HG02885 (cell line): Measurements from ENCODE around the gene TRAPPC6A.

ENCODE experiments used
- ATAC-seq: cut with Tn5 transposase; IDR thresholded peaks from one replicate; pipeline ENCODE4 v1.9.1; 2021; ENCODE audit warnings: mild to moderate bottlenecking; ENCODE audit not compliant: unreplicated experiment, poor library complexity

TRAPPC6A gene

GRCh38 chr19:45177817-45178261 lies at the start of gene TRAPPC6A:
TSS of gene TRAPPC6A (minus strand) at chr19:45178237. CDS start at chr19:45178218, 19 bp downstream.
- peak; percentile 2 for ATAC-seq

GRCh38 chr19:45224645-45225044 lies 46.6 kb upstream of the TRAPPC6A start:
- no peak for ATAC-seq

DNA sequence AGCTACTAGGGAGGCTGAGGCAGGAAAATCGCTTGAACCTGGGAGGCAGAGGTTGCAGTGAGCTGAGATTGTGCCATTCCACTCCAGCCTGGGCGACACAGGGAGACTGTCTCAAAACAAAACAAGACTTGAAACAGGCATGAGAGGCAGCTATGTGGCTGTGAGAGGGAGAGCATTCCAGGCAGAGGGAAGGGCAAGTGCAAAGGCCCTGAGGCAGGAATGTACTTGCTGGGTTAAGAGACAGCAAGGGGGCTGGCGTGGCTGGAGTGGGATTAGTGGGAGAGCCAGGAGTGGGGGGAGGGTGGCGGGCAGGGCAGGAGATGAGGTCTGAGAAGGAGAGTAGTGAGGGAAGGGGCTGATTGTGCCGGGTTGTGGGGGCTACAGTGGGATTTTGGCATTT lies 45.8 kb upstream of the TRAPPC6A start:
- no peak for ATAC-seq

GRCh38 chr19:45222724-45223123 lies 44.7 kb upstream of the TRAPPC6A start:
- no peak for ATAC-seq

GRCh38 chr19:45218911-45219743 lies 41.1 kb upstream of the TRAPPC6A start:
- no peak for ATAC-seq

DNA sequence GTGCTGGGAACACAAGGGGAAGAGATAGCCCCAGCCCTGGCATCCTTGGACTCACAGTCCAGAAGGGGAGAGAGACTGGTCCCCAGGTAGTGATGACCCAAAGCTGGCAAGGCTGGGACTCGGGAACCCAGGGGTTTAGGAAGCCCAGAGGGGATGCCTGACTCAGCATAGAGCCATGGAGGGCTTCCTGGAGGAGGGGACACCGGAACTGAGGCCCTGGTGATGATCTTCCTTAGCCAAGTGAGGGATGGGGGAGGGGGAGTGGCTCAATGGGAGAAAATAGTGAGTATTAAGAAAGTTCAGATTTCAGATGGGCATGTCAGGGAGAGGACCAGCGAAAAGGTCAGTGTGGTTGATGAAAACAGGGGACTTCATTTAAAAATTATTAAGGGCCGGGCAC lies 40.4 kb upstream of the TRAPPC6A start:
- no peak for ATAC-seq

DNA sequence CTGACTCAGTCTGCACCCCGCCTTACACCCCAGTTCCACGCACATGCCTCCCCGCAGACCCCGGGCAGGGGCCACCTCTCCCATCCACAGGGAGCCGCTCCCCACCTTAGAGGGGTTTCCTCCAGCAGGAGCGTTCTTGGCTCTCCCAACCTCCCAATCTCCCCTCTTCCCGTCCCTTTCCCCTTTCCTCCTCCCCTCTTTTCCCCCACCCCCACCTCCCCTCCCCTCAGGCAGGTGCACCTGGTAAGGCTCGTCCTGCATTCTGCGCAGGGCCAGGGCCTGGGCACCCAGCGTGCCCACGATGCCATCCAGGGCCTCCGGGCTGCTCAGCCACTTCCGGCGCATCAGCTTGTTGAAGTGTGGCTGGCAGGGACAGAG lies 39.9 kb upstream of the TRAPPC6A start:
- ATAC-seq, result no peak

DNA sequence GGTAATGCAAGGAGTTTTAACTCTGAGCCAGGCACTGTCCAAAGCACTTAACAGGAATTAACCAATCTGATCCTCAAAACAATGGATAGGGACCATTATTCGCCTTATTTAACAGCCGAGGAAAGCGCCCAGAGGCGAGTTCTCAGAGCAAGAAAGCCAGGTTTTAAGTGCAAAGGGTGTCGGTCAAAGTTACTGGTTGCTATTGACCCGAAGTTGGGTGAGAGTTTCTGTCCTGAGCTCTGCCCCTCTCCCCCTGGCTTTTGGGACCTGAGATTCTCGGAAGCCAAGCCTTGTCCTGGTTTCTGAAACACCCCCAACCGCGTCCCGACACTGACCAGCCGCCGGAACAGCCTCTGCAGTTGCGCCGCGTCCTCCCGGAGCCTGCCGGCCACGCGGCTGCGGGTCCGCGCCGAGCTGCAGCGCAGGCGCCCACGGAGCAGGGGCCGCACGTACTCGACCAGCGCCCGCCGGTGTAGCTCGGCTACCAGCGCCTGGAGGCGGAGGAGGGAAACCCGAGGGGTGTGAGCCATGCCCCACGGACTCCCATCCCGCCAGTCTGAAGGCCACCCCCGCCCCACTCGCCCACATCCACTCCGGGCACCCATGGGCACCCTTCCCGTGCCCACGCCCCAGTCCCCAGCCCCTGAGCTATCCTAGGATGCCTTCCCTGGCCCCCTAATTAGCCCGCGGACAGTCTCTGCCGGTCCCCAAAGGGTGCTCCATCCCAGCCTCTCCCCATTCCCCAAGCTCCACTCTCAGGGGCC lies 39.3 kb upstream of the TRAPPC6A start:
- ATAC-seq, result no peak

- no peak for ATAC-seq
Measured at GRCh38 chr19:45216667-45217066, 38.6 kb upstream of the TRAPPC6A start.

DNA sequence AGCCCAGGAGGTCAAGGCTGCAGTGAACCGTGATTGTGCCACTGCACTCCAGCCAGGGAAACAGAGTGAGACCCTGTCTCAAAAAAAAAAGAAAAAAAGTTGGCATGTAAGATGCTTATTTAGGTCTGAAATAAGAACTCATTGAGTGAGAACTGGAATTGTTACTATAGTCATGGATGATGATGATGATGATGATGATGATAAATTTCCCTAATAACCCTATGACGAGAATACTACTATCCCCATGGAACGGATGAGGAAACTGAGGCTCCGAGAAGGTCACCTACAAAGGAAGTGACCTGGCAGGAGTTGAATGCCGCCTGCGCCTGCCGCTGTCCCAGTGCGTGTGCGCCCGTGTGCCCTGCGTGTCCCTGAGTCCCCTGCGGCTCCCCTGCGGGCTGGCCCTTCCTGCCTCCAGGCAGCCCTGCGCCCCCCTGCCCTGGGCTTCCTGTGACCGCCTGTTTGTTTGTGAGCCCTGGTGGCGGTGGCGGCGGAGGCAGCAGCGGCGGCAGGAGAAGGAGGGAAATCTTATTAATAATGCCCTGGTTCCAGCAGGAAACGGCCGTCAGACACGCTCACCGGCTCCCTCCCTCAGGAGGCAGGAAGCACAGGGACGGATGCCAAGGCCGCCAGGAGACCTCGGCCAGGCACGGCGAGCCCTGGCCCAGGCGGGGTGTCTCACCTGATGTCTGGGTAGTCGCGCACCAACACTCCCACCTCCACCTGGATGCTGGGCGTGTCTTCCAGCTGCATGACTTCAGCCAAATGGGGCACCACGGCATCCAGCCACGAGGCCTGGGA lies 37.6 kb upstream of the TRAPPC6A start:
- no peak for ATAC-seq

DNA sequence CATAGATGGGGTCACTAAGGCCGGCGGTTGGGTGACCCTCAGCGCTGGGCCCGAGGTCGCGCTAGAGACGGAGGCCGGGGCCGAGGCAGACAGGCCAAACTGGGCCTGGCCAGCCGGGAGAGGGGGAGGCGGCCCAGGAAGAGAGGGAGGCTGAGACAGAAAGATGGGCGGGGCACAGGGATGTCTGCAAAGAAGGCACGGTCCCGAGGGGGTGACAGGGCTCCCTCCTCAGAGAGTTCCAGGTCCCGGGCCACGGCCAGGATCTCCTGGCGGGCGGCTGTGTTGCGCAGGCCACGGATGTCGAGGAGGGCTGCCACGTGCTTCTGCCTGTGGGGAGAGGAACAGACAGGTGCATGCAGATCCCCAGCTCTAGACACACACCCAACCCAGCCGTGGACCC lies 35.0 kb upstream of the TRAPPC6A start:
- no peak for ATAC-seq

- ATAC-seq, result no peak
Measured at GRCh38 chr19:45211751-45212381, 33.8 kb upstream of the TRAPPC6A start.

GRCh38 chr19:45206328-45206727 lies 28.3 kb upstream of the TRAPPC6A start:
- no peak for ATAC-seq

- no peak for ATAC-seq
Measured at GRCh38 chr19:45205810-45206209, 27.8 kb upstream of the TRAPPC6A start.

GRCh38 chr19:45202637-45203036 lies 24.6 kb upstream of the TRAPPC6A start:
- ATAC-seq, result no peak

- ATAC-seq, result no peak
Measured at GRCh38 chr19:45200568-45200967, 22.5 kb upstream of the TRAPPC6A start.

DNA sequence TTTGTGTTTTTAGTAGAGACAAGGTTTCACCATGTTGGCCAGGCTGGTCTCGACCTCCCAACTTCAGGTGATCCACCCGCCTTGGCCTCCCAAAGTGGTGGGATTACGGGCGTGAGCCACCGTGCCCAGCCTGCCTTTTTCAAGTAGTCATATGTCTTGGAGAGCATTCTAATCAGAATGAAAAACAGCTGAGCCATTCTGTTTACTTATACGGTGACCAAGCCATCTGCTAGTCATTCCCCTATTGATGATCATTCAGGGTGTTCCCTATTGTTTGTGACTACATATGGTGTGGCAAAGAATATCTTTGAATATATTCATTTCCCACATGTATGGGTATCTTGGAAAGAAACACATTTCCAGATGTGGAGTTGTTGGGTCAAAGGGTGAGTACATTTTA lies 17.7 kb upstream of the TRAPPC6A start:
- ATAC-seq, result no peak

DNA sequence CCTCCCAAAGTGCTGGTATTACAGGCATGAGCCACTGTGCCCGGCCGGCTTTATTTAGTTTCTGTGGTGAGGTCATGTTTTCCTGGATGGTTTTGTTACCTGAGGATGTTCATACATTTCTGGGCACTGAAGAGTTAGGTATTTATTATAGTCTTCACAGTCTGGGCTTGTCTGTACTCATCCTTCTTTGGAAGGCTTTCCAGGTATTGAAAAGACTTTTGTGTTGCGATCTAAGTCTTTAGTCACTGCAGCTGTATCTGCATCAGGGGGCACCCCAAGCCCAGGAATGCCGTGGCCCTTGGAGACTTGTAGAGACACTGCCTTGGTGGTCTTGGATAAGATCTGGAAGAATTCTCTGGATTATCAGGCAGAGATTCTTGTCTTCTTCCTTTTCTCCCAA lies 13.3 kb upstream of the TRAPPC6A start:
- ATAC-seq, result no peak

DNA sequence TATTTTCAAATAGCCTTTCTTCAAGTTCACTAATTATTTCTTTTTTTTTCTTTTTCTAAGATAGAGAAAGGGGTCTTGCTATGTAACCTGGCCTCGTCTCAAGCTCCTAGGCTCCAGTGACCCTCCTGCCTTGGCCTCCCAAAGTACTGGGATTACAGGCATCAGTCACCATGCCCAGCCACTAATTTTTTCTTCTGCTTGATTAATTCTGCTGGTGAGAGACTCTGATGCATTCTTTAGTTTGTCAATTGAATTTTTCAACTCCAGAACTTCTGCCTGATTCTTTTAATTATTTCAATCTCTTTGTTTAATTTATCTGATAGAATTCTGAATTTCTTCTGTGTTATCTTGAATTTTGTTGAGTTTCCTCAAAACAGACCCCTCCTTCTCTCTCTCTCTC lies 11.9 kb upstream of the TRAPPC6A start:
- no peak for ATAC-seq

- no peak for ATAC-seq
Measured at GRCh38 chr19:45187421-45188100, 9.5 kb upstream of the TRAPPC6A start.
